Endothelial cell of umbilical vein (primary cell): ENCODE measurements around the gene TMOD1. TPM values are rescaled to one million over a fixed set of nuclear protein-coding genes. Genes with fewer than 3 reads are reported as not detected.

Source experiments
- BruUV-seq: library from RNA; stranded (reverse); fragments of 400-500 nt; replicated peaks from 2 replicates; lab custom pipeline; 2021; lab: Mats Ljungman, UMichigan
- CTCF ChIA-PET: fragments of 300-600, 350-600 bp; sonication (Branson Sonifier 250); formaldehyde crosslinking; loops from one replicate; lab custom pipeline; 2021; ENCODE audit warnings: antibody characterized with exemption, inconsistent platforms; lab: Charles Lee
- POLR2A ChIA-PET: fragments of 300-600, 350-600 bp; sonication (Branson Sonifier 250); formaldehyde crosslinking; loops from one replicate; lab custom pipeline; 2021; ENCODE audit warnings: antibody characterized with exemption, inconsistent platforms; lab: Charles Lee
- DNase-seq: peaks from one replicate; pipeline ENCODE4 v3.0.0-alpha.2; 2011; ENCODE audit warnings: low read depth, low spot score
- FAIRE-seq: peaks from 2 replicates; lab custom pipeline; 2011; peaks lifted over from hg19 to GRCh38; lab: Jason Lieb, UNC
- H2AFZ ChIP-seq: 2 replicates; pipeline ENCODE4 v1.6.0; 2012; ENCODE audit warnings: low read depth, low read length, control low read depth, inconsistent platforms
- H3K27ac ChIP-seq: 2 replicates; pipeline ENCODE4 v1.5.1; 2011; ENCODE audit warnings: low read depth, mild to moderate bottlenecking, control low read depth, low read length, moderate library complexity; ENCODE audit not compliant: insufficient read depth
- H3K27me3 ChIP-seq, 2 experiments: 2 replicates each; pipeline versions ENCODE4 v1.6.0 to v1.6.1; 2011; ENCODE audit warnings: low read length in 2 of 2, mixed read lengths in 1 of 2; ENCODE audit not compliant: control insufficient read depth in 2 of 2, insufficient read depth in 2 of 2
- H3K36me3 ChIP-seq, 2 experiments: 2 replicates in 1 of 2; 3 replicates in 1 of 2; pipeline ENCODE4 v1.5.1; 2011; ENCODE audit warnings: low read length in 2 of 2, mild to moderate bottlenecking in 1 of 2, moderate library complexity in 1 of 2; ENCODE audit not compliant: control insufficient read depth in 2 of 2, insufficient read depth in 2 of 2; ENCODE audit errors: extremely low read depth in 1 of 2
- H3K4me1 ChIP-seq: 3 replicates; pipeline ENCODE4 v1.5.1; 2011; ENCODE audit warnings: mild to moderate bottlenecking, low read length; ENCODE audit not compliant: control insufficient read depth, insufficient read depth; ENCODE audit errors: extremely low read depth
- H3K4me2 ChIP-seq: 2 replicates; pipeline ENCODE4 v1.6.1; 2011; ENCODE audit warnings: low read length, control low read depth, mixed read lengths; ENCODE audit not compliant: insufficient read depth
- H3K4me3 ChIP-seq, 3 experiments: fragments of 200-600 bp in 1 of 3; sonication (generic), shearing (Covaris generic) in 1 of 3; replicated peaks in 1 of 3; 2 replicates each; pipeline ENCODE4 v1.5.1; 2011 to 2016; ENCODE audit warnings: control low read depth in 3 of 3, low read length in 3 of 3, mild to moderate bottlenecking in 2 of 3, inconsistent platforms in 1 of 3, low read depth in 1 of 3, moderate library complexity in 1 of 3; ENCODE audit not compliant: insufficient read depth in 1 of 3
- H3K79me2 ChIP-seq: 2 replicates; pipeline ENCODE4 v1.6.0; 2012; ENCODE audit warnings: low read length, inconsistent platforms; ENCODE audit not compliant: control insufficient read depth, insufficient read depth
- H3K9ac ChIP-seq: replicated peaks from 2 replicates; pipeline ENCODE3; 2011; ENCODE audit warnings: low read length, control low read depth; ENCODE audit not compliant: insufficient read depth; ENCODE audit errors: extremely low read depth
- H3K9me1 ChIP-seq: replicated peaks from 3 replicates; pipeline ENCODE4 v1.6.0; 2011; ENCODE audit warnings: mild to moderate bottlenecking, low read length; ENCODE audit not compliant: control insufficient read depth, insufficient read depth; ENCODE audit errors: extremely low read depth
- H3K9me3 ChIP-seq: replicated peaks from 2 replicates; pipeline ENCODE4 v1.5.1; 2012; ENCODE audit warnings: low read length, inconsistent platforms; ENCODE audit not compliant: control insufficient read depth, insufficient read depth
- H4K20me1 ChIP-seq: replicated peaks from 2 replicates; pipeline ENCODE3; 2011; ENCODE audit warnings: mild to moderate bottlenecking, low read length; ENCODE audit not compliant: control insufficient read depth, insufficient read depth; ENCODE audit errors: extremely low read depth
- EZH2 ChIP-seq: IDR thresholded peaks from 2 replicates; pipeline ENCODE4 v1.6.1; 2012; ENCODE audit warnings: borderline replicate concordance, low read depth, mild to moderate bottlenecking, moderate library complexity, low read length, inconsistent platforms; ENCODE audit not compliant: severe bottlenecking
- GATA2 ChIP-seq: IDR thresholded peaks from 2 replicates; pipeline ENCODE4 v1.7.0; 2011; ENCODE audit warnings: low read depth, mild to moderate bottlenecking, moderate library complexity, mixed read lengths, low read length; ENCODE audit not compliant: insufficient read length, insufficient read depth
- JUN ChIP-seq: IDR thresholded peaks from 2 replicates; pipeline ENCODE4 v1.6.1; 2011; ENCODE audit warnings: borderline replicate concordance, low read depth; ENCODE audit not compliant: insufficient read length, insufficient read depth
- MAX ChIP-seq: IDR thresholded peaks from 2 replicates; pipeline ENCODE4 v1.6.1; 2011; ENCODE audit not compliant: insufficient read depth, insufficient read length
- POLR2A ChIP-seq: IDR thresholded peaks from 2 replicates; pipeline ENCODE4 v1.6.1; 2012; ENCODE audit warnings: low read depth, mild to moderate bottlenecking, control low read depth, low read length
- dilution Hi-C: fragments of 300-500 bp; cut with MboI; formaldehyde crosslinking; loops from one replicate; pipeline ENCODE4 v1.15.0; 2019; ENCODE audit warnings: low sequenced_read_pairs; ENCODE audit not compliant: extremely low pct_ligation_motif_present
- intact Hi-C: fragments of 100-400 bp; cut with micrococcal nuclease; formaldehyde crosslinking; loops from one replicate; pipeline ENCODE4 v1.10.0; 2022
- polyA plus RNA-seq, 4 experiments: library from polyadenylated mRNA; depleted of rRNA in 3 of 4; stranded (reverse) in 3 of 4; unstranded in 1 of 4; fragments of >200 nt; gene quantifications; 2 replicates each; pipeline versions ENCODE4 v1.2.1 to v1.2.3, GENCODE V29; 2011 to 2012; ENCODE audit warnings: missing spikeins in 1 of 4
- total RNA-seq: library from RNA; stranded (reverse); gene quantifications from 2 replicates; pipeline ENCODE4 v1.2.3, GENCODE V29; 2021

TMOD1 gene
- total and polyA plus RNA-seq, 2 donors (not counting 3 experiments of a cell fraction or from before 2014, with no cell fraction given): 0.26 to 1.4 TPM

GRCh38 chr9:97515662-97516061, 14.2 kb downstream of the TMOD1 start:
- dilution Hi-C loops (no loop called here), intact Hi-C loops (no loop called here)
- Histone ChIP-seq H3K4me1 (peaks cover 28% of the 10 kb centered on the region), H3K27me3 (no peaks in the 10 kb centered on the region), H3K9ac (no peak overlapping the region), H3K36me3 (no peaks in the 10 kb centered on the region), H3K9me3 (no peaks in the 10 kb centered on the region), H3K79me2 (no peaks in the 10 kb centered on the region), H4K20me1 (no peaks in the 10 kb centered on the region), H3K4me3 (no peak overlapping the region), H3K4me2 (no peak overlapping the region), H2AFZ (no peak overlapping the region), H3K9me1 (no peaks in the 10 kb centered on the region), H3K27ac (no peak overlapping the region)
- ChIA-PET CTCF (interaction anchor here (1.9 kb wide), 1 partner anchor 83 kb away, joined by 5 read pairs; no protein-coding TSS in a partner anchor), POLR2A (no interaction called here)
- DNase-seq (no peak), FAIRE-seq (no peak)
- no TSS peak for BruUV-seq
- TF ChIP-seq EZH2: no peak

- Histone ChIP-seq H3K9ac (no peak overlapping the region), H3K4me2 (no peak overlapping the region), H4K20me1 (no peaks in the 10 kb centered on the region), H3K9me1 (no peaks in the 10 kb centered on the region), H3K79me2 (no peaks in the 10 kb centered on the region), H3K9me3 (no peaks in the 10 kb centered on the region), H3K27me3 (no peaks in the 10 kb centered on the region), H3K4me3 (no peak overlapping the region), H3K4me1 (peaks cover 25% of the 10 kb centered on the region), H3K36me3 (no peaks in the 10 kb centered on the region), H3K27ac (no peak overlapping the region), H2AFZ (no peak overlapping the region)
- no TSS peak for BruUV-seq
- dilution Hi-C loops (no loop called here), intact Hi-C loops (no loop called here)
- POLR2A ChIA-PET: no interaction called here
- DNase-seq: no peak
- TF ChIP-seq POLR2A: no peak
- no peak for TF ChIP-seq JUN
- TF ChIP-seq GATA2: no peak
- no peak for TF ChIP-seq MAX
- TF ChIP-seq EZH2: no peak
- CTCF ChIA-PET: interaction anchor here (1.5 to 1.9 kb wide), 2 partner anchors 10 to 83 kb away, joined by 4 to 5 read pairs; no protein-coding TSS in a partner anchor
- no peak for FAIRE-seq
These were observed 14.6 kb downstream of the TMOD1 start for GRCh38 chr9:97516111-97516510.
